CD14-positive monocyte (primary cell): ENCODE data around the gene R3HDM4. TPM values are rescaled to one million over a fixed set of nuclear protein-coding genes. Genes with fewer than 3 reads are reported as not detected.

ENCODE experiments used
- DNase-seq, 3 donors: peaks; one replicate each; pipeline ENCODE4 v3.0.0-alpha.2; 2011 to 2022
- H2AFZ ChIP-seq: 2 replicates; pipeline ENCODE4 v1.6.0; 2012; ENCODE audit warnings: mild to moderate bottlenecking, low read depth, low read length, inconsistent platforms; ENCODE audit not compliant: insufficient read depth, poor library complexity, severe bottlenecking
- H3K27ac ChIP-seq, 2 donors: 1 replicate in 1 of 2; 2 replicates in 1 of 2; pipeline ENCODE4 v1.5.1; 2012 to 2013; ENCODE audit warnings: low read length in 2 of 2, control low read depth in 1 of 2, inconsistent platforms in 1 of 2, low read depth in 1 of 2, mild to moderate bottlenecking in 1 of 2
- H3K27me3 ChIP-seq, 2 donors: one replicate each; pipeline versions ENCODE4 v1.6.0 to v1.6.1; 2011 to 2013; ENCODE audit warnings: low read length in 2 of 2; ENCODE audit not compliant: control insufficient read depth in 2 of 2, insufficient read depth in 2 of 2
- H3K36me3 ChIP-seq, 2 donors: replicated peaks in 1 of 2; 1 replicate in 1 of 2; 2 replicates in 1 of 2; pipeline versions ENCODE4 v1.5.1 to v1.6.1; 2012 to 2013; ENCODE audit warnings: low read length in 2 of 2, control low read depth in 1 of 2, inconsistent platforms in 1 of 2, mild to moderate bottlenecking in 1 of 2; ENCODE audit not compliant: insufficient read depth in 2 of 2, control insufficient read depth in 1 of 2
- H3K4me1 ChIP-seq, 2 donors: 1 replicate in 1 of 2; 2 replicates in 1 of 2; pipeline versions ENCODE4 v1.5.1 to v1.6.1; 2012 to 2013; ENCODE audit warnings: low read length in 2 of 2, control low read depth in 1 of 2, inconsistent platforms in 1 of 2, mild to moderate bottlenecking in 1 of 2, moderate library complexity in 1 of 2; ENCODE audit not compliant: insufficient read depth in 2 of 2, control insufficient read depth in 1 of 2
- H3K4me2 ChIP-seq: replicated peaks from 2 replicates; pipeline ENCODE3; 2012; ENCODE audit warnings: low read length, moderate library complexity, mild to moderate bottlenecking; ENCODE audit not compliant: poor library complexity, severe bottlenecking; ENCODE audit errors: extremely low read depth
- H3K4me3 ChIP-seq, 3 experiments: fragments of 200-600 bp in 1 of 3; sonication (generic) in 1 of 3; replicated peaks in 1 of 3; 1 replicate in 2 of 3; 2 replicates in 1 of 3; pipeline ENCODE4 v1.5.1; 2011 to 2013; ENCODE audit warnings: low read length in 3 of 3, mild to moderate bottlenecking in 3 of 3, control low read depth in 2 of 3, low read depth in 2 of 3, inconsistent platforms in 1 of 3, moderate library complexity in 1 of 3
- H3K79me2 ChIP-seq: 2 replicates; pipeline ENCODE4 v1.6.0; 2012; ENCODE audit warnings: mild to moderate bottlenecking, control low read depth, inconsistent platforms, low read length, moderate library complexity; ENCODE audit not compliant: insufficient read depth
- H3K9ac ChIP-seq: 2 replicates; pipeline ENCODE4 v1.6.0; 2017; ENCODE audit warnings: low read length, mild to moderate bottlenecking; ENCODE audit not compliant: insufficient read depth, poor library complexity, severe bottlenecking
- H3K9me3 ChIP-seq, 2 donors: replicated peaks in 1 of 2; 1 replicate in 1 of 2; 2 replicates in 1 of 2; pipeline versions ENCODE4 v1.5.1 to v1.6.1; 2012 to 2013; ENCODE audit warnings: low read length in 2 of 2, control low read depth in 1 of 2; ENCODE audit not compliant: control insufficient read depth in 1 of 2, insufficient read depth in 1 of 2
- H4K20me1 ChIP-seq: 2 replicates; pipeline ENCODE4 v1.6.0; 2012; ENCODE audit warnings: mild to moderate bottlenecking, low read length, control low read depth, moderate library complexity; ENCODE audit not compliant: insufficient read depth
- H3K27ac Mint-ChIP-seq, 7 donors: one replicate each; pipeline ENCODE4 v1.8.0; 2020; ENCODE audit warnings: mild to moderate bottlenecking in 7 of 7, mixed read lengths in 7 of 7, moderate library complexity in 6 of 7, inconsistent platforms in 2 of 7
- H3K27me3 Mint-ChIP-seq, 3 donors: one replicate each; pipeline ENCODE4 v1.8.0; 2021 to 2022; ENCODE audit warnings: low read depth in 3 of 3, mild to moderate bottlenecking in 3 of 3, mixed read lengths in 3 of 3, moderate library complexity in 3 of 3, inconsistent platforms in 1 of 3
- H3K36me3 Mint-ChIP-seq, 2 donors: one replicate each; pipeline ENCODE4 v1.8.0; 2020; ENCODE audit warnings: mixed read lengths in 2 of 2, inconsistent platforms in 1 of 2, mild to moderate bottlenecking in 1 of 2
- H3K4me1 Mint-ChIP-seq: one replicate; pipeline ENCODE4 v1.8.0; 2020; ENCODE audit warnings: mild to moderate bottlenecking, mixed read lengths
- H3K4me3 Mint-ChIP-seq, 2 donors: one replicate each; pipeline ENCODE4 v1.8.0; 2020; ENCODE audit warnings: mild to moderate bottlenecking in 2 of 2, mixed read lengths in 2 of 2, moderate library complexity in 1 of 2
- H3K9me3 Mint-ChIP-seq, 7 donors: one replicate each; pipeline ENCODE4 v1.8.0; 2020 to 2022; ENCODE audit warnings: mixed read lengths in 7 of 7, mild to moderate bottlenecking in 6 of 7, moderate library complexity in 6 of 7, inconsistent platforms in 2 of 7
- WGBS: methylation state at CpG from one replicate; pipeline ENCODE4 v1.1.5; 2013; ENCODE audit warnings: missing lambda C conversion rate; ENCODE audit not compliant: insufficient coverage; 5-methylcytosine and 5-hydroxymethylcytosine counted together
- intact Hi-C, 2 donors: fragments of 100-400 bp; cut with micrococcal nuclease; formaldehyde crosslinking; loops; one replicate each; pipeline versions ENCODE4 v1.15.0 to v1.15.1; 2023
- polyA plus RNA-seq, 3 donors: library from polyadenylated mRNA; depleted of rRNA in 1 of 3; unstranded in 2 of 3; stranded (reverse) in 1 of 3; fragments of 300-500 nt in 2 of 3; fragments of >200 nt in 1 of 3; fragmentation: Illumina TruSeq in 2 of 3; gene quantifications; 1 replicate in 2 of 3; 2 replicates in 1 of 3; pipeline ENCODE4 v1.2.3, GENCODE V29; 2012 to 2021
- TF ChIP-seq, protein P1 (sequence below): fragments of 200-600 bp; IDR thresholded peaks from one replicate; pipeline ENCODE4 v1.8.0; 2022; ENCODE audit warnings: antibody characterized with exemption, mild to moderate bottlenecking

The R3HDM4 gene
- polyA plus RNA-seq, 3 donors, result 70.8 to 99.9 (median 78.7) TPM

- DNase-seq, result no peak
- Mint-ChIP-seq H3K27ac (peak overlapping the region in 2 of 7 donors; percentile 43 to 54), H3K4me1 (peaks cover 26% of the 10 kb centered on the region), H3K27me3 (no peaks in the 10 kb centered on the region), H3K36me3 (peaks cover 5 to 26% of the 10 kb centered on the region in 2 donors), H3K4me3 (peak overlapping the region in 1 of 2 donors; percentile 16), H3K9me3 (no peaks in the 10 kb centered on the region)
- H4K20me1 ChIP-seq, result peaks cover 99% of the 10 kb centered on the region
- peak overlapping the region; percentile 52 for H3K9ac ChIP-seq
- H3K36me3 ChIP-seq, result peaks cover 0 to 6% of the 10 kb centered on the region in 2 donors
- H3K27ac ChIP-seq, result peak overlapping the region in 1 of 2 donors; percentile 60
- intact Hi-C loops, result no loop called here
- TF ChIP-seq, protein P1, sequence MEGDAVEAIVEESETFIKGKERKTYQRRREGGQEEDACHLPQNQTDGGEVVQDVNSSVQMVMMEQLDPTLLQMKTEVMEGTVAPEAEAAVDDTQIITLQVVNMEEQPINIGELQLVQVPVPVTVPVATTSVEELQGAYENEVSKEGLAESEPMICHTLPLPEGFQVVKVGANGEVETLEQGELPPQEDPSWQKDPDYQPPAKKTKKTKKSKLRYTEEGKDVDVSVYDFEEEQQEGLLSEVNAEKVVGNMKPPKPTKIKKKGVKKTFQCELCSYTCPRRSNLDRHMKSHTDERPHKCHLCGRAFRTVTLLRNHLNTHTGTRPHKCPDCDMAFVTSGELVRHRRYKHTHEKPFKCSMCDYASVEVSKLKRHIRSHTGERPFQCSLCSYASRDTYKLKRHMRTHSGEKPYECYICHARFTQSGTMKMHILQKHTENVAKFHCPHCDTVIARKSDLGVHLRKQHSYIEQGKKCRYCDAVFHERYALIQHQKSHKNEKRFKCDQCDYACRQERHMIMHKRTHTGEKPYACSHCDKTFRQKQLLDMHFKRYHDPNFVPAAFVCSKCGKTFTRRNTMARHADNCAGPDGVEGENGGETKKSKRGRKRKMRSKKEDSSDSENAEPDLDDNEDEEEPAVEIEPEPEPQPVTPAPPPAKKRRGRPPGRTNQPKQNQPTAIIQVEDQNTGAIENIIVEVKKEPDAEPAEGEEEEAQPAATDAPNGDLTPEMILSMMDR, result no peak
- H3K4me3 ChIP-seq, result peak overlapping the region in 1 of 3 experiments; percentile 60
- WGBS, result 47% methylated on average over 12 of the region's 33 CpGs
- H3K9me3 ChIP-seq, result no peaks in the 10 kb centered on the region
- peaks cover 26% of the 10 kb centered on the region in 2 donors for H3K4me1 ChIP-seq
- peak overlapping the region; percentile 66 for H3K4me2 ChIP-seq
- H3K79me2 ChIP-seq, result peaks cover 96% of the 10 kb centered on the region
- no peaks in the 10 kb centered on the region for H3K27me3 ChIP-seq
- no peak overlapping the region for H2AFZ ChIP-seq
These were observed 40.6 kb upstream of the R3HDM4 start for GRCh38 chr19:953445-954271.

- Histone ChIP-seq H3K9me3 (no peaks in the 10 kb centered on the region), H3K4me2 (peak overlapping the region; percentile 66), H3K4me1 (peaks cover 32% of the 10 kb centered on the region in 2 donors), H3K36me3 (peaks cover 0 to 6% of the 10 kb centered on the region in 2 donors), H2AFZ (no peak overlapping the region), H3K27me3 (no peaks in the 10 kb centered on the region), H3K27ac (peak overlapping the region in 1 of 2 donors; percentile 60), H3K9ac (peak overlapping the region; percentile 52), H4K20me1 (peaks cover 99% of the 10 kb centered on the region), H3K4me3 (peak overlapping the region in 2 of 3 experiments; percentile 6 to 60), H3K79me2 (peaks cover 98% of the 10 kb centered on the region)
- H3K27me3 Mint-ChIP-seq, result no peaks in the 10 kb centered on the region
- TF ChIP-seq, protein P1, result no peak
- no peaks in the 10 kb centered on the region for H3K9me3 Mint-ChIP-seq
- H3K4me3 Mint-ChIP-seq, result peak overlapping the region; percentile 61 to 75
- H3K4me1 Mint-ChIP-seq, result peaks cover 32% of the 10 kb centered on the region
- H3K27ac Mint-ChIP-seq, result peak overlapping the region in 3 of 7 donors; percentile 13 to 57 (median 46)
- WGBS, result 44% methylated on average over 5 of the region's 21 CpGs
- peaks cover 5 to 26% of the 10 kb centered on the region in 2 donors for H3K36me3 Mint-ChIP-seq
- intact Hi-C loops, result no loop called here
- DNase-seq, result no peak
These were observed 39.8 kb upstream of the R3HDM4 start for GRCh38 chr19:952680-953444.
